Heart right ventricle (tissue), 16 donors: ENCODE results near the gene AIG1. TPM values are rescaled to one million over a fixed set of nuclear protein-coding genes. Genes with fewer than 3 reads are reported as not detected.

ENCODE experiments used
- ATAC-seq, 8 donors: fragments of 200-7000 bp; cut with Tn5 transposase; one replicate each; pipeline ENCODE4 v1.9.1; 2020; ENCODE audit warnings: mild to moderate bottlenecking in 8 of 8, moderate library complexity in 8 of 8, moderate number of reproducible peaks in 1 of 8
- DNase-seq, 2 donors: peaks; one replicate each; pipeline ENCODE4 v3.0.0-alpha.2; 2020
- H3K27ac ChIP-seq, 10 donors: fragments of 200-600 bp; sonication (generic) in 2 of 10; one replicate each; pipeline versions ENCODE4 v1.5.0 to v1.8.0; 2020 to 2022; ENCODE audit warnings: mild to moderate bottlenecking in 3 of 10
- H3K27me3 ChIP-seq, 7 donors: fragments of 200-600 bp; one replicate each; pipeline ENCODE4 v1.8.0; 2021 to 2022; ENCODE audit warnings: mild to moderate bottlenecking in 2 of 7
- H3K36me3 ChIP-seq, 9 donors: fragments of 200-600 bp; sonication (generic) in 1 of 9; one replicate each; pipeline versions ENCODE4 v1.5.0 to v1.8.0; 2020 to 2022; ENCODE audit warnings: mild to moderate bottlenecking in 2 of 9
- H3K4me1 ChIP-seq, 9 donors: fragments of 200-600 bp; sonication (generic) in 1 of 9; one replicate each; pipeline versions ENCODE4 v1.5.0 to v1.8.0; 2020 to 2022; ENCODE audit warnings: mild to moderate bottlenecking in 4 of 9
- H3K4me3 ChIP-seq, 10 donors: fragments of 200-600 bp; sonication (generic) in 2 of 10; one replicate each; pipeline versions ENCODE4 v1.5.0 to v1.8.0; 2020 to 2022; ENCODE audit warnings: mild to moderate bottlenecking in 7 of 10, moderate library complexity in 2 of 10
- H3K9me3 ChIP-seq, 11 donors: fragments of 200-600 bp in 10 of 11; sonication (generic) in 2 of 11; one replicate each; pipeline versions ENCODE4 v1.5.0 to v1.8.0; 2013 to 2022; ENCODE audit warnings: mild to moderate bottlenecking in 2 of 11, control low read depth in 1 of 11, moderate library complexity in 1 of 11
- WGBS, 2 donors: extraction: QIAGEN DNeasy Blood & Tissue Kit; methylation state at CpG; one replicate each; pipeline ENCODE4 v1.1.7; 2013; ENCODE audit warnings: inconsistent platforms in 1 of 2; 5-methylcytosine and 5-hydroxymethylcytosine counted together
- intact Hi-C, 10 donors: fragments of 100-400 bp; cut with DNase I; formaldehyde crosslinking; loops; one replicate each; pipeline versions ENCODE4 v1.11.1 to v1.14.2; 2022
- polyA plus RNA-seq, 2 donors: library from polyadenylated mRNA; stranded (reverse); fragments of 200-250 nt; gene quantifications; one replicate each; pipeline ENCODE4 v1.2.3, GENCODE V29; 2013
- total RNA-seq, 10 donors: library from RNA; stranded (reverse); fragmentation: NEBNext Ultra II Directional in 3 of 10; extraction: Animal tissue kit (Norgen Biotek cat#: 25700) in 3 of 10; gene quantifications; one replicate each; pipeline versions ENCODE4 v1.2.1 to v1.2.4, GENCODE V29; 2021 to 2023
- TF ChIP-seq, protein P1 (sequence below), 9 donors: fragments of 200-600 bp; sonication (generic) in 2 of 9; IDR thresholded peaks; one replicate each; pipeline versions ENCODE4 v1.5.0 to v1.8.0; 2021 to 2022; ENCODE audit warnings: antibody characterized with exemption in 9 of 9, mild to moderate bottlenecking in 5 of 9, moderate library complexity in 1 of 9
- donor health status: Arrhythmogenic right ventricular cardiomyopathy.
- donor health status: ischemic (EF 13 %, LVEDD 7.1; RV severe dilation, severe dysfunction).
- donor health status: healthy with polysubstance abuse.
- donor health status: DM: no; HTN: yes; CAD: no.
- donor health status: DM: no; HTN: no; CAD: no.
- donor health status: ischemic (EF 25% LVEDD 6.9; RV normal size, moderate dysfunction).
- donor health status: ischemic (EF 25% LVEDD 5.7; RV mildly dilated, moderate dysfunction).
- donor health status: healthy.
- donor health status: DM: yes; HTN: yes; CAD: no.
- donor health status: Ischemic cardiomyopathy.
- donor health status: ischemic (EF 35%, LVEDD 5.7; RV mildly dilated, moderate dysfunction).
- donor health status: nonischemic (EF 11% LVEDD 7.7; RV severe dilation, severe dysfunction).
- donor health status: DM: yes; HTN: yes; CAD: no.
- donor health status: PGD.
- donor health status: ischemic (EF 29% LVEDD 5.4; RV normal size, mild dysfunction).
- donor health status: nonischemic (EF 23%, LVEDD 6.1; RV moderate dilation, normal function).

The AIG1 gene
- total and polyA plus RNA-seq, 12 donors: 17.4 to 83.2 (median 66.2) TPM

DNA sequence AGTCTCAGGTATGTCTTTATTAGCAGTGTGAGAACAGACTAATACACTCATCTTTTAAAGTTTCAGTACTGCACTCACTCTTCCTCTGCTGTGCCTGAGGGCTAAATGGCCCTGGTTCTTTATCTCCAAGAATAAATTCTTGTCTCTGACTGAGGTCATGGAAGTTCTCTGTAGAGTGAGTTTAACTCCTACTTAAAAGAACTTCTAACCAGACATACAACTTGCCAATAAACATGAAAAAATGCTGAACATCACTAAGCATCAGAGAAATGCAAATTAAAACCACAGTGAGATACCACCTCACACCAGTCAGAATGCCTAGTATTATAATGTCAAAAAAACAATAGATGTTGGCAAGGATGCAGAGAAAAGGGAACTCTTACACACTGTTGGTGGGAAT lies 316.2 kb downstream of the AIG1 start:
- Histone ChIP-seq H3K27ac (no peak overlapping the region), H3K4me1 (no peaks in the 10 kb centered on the region), H3K9me3 (peaks cover 0 to 3% (median 0%) of the 10 kb centered on the region in 11 donors), H3K27me3 (no peaks in the 10 kb centered on the region), H3K4me3 (no peak overlapping the region), H3K36me3 (no peaks in the 10 kb centered on the region)
- DNase-seq (no peak), ATAC-seq (no peak)
- TF ChIP-seq, protein P1, sequence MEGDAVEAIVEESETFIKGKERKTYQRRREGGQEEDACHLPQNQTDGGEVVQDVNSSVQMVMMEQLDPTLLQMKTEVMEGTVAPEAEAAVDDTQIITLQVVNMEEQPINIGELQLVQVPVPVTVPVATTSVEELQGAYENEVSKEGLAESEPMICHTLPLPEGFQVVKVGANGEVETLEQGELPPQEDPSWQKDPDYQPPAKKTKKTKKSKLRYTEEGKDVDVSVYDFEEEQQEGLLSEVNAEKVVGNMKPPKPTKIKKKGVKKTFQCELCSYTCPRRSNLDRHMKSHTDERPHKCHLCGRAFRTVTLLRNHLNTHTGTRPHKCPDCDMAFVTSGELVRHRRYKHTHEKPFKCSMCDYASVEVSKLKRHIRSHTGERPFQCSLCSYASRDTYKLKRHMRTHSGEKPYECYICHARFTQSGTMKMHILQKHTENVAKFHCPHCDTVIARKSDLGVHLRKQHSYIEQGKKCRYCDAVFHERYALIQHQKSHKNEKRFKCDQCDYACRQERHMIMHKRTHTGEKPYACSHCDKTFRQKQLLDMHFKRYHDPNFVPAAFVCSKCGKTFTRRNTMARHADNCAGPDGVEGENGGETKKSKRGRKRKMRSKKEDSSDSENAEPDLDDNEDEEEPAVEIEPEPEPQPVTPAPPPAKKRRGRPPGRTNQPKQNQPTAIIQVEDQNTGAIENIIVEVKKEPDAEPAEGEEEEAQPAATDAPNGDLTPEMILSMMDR (IDR thresholded peaks at IDR 0.05): no peak
- intact Hi-C loops: no loop called here

DNA sequence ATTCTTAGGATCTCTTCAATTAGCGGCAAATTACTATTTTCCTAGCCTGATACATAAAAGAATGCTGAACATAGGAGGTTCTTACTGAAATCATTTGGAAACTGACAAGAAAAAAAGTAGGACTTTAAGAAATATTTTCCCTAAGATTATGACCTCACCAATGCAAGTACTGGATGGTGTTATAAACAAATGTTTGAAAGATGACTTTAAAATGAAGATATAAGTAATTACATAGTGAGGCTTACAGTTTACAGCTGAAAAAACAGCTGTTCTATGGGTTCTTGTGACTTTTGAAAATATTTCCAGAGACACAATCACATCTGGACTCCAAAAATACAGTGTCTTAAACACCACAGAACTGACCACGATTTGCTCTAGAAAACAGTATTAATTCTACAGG lies 324.9 kb downstream of the AIG1 start:
- ATAC-seq: no peak
- H3K4me3 ChIP-seq: no peak overlapping the region
- no peak for DNase-seq
- 76 to 87% methylated on average over 2 of the region's 2 CpGs for WGBS, 2 donors
- no peaks in the 10 kb centered on the region for H3K27me3 ChIP-seq
- no peak overlapping the region for H3K27ac ChIP-seq
- no peaks in the 10 kb centered on the region for H3K4me1 ChIP-seq
- TF ChIP-seq, protein P1 (IDR thresholded peaks at IDR 0.05): no peak
- intact Hi-C loops: no loop called here
- no peaks in the 10 kb centered on the region for H3K36me3 ChIP-seq
- peaks cover 0 to 7% (median 0%) of the 10 kb centered on the region in 11 donors for H3K9me3 ChIP-seq

DNA sequence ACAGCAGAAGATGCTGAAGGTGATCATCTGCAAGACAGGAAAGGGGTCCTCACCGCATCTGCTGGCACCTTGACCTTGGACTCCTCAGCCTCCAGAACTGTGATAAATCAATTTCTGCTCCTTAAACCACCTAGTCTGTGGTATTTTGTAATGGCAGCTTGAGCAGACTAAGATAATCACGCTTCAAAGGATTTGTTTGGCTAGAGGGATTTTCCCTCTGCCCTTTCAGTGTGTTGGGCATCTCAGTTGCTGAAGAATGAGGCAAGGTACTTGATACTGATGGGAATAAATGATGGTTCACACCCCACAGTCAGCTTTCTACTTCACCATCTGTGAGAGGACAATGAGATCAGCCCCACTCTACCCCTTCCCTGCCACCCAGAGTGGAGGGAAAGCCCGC lies 329.6 kb downstream of the AIG1 start:
- H3K4me1 ChIP-seq: no peaks in the 10 kb centered on the region
- TF ChIP-seq, protein P1 (IDR thresholded peaks at IDR 0.05): no peak
- no peak for ATAC-seq
- no peak for DNase-seq
- intact Hi-C loops: no loop called here
- H3K27ac ChIP-seq: no peak overlapping the region
- H3K4me3 ChIP-seq: no peak overlapping the region
- no peaks in the 10 kb centered on the region for H3K9me3 ChIP-seq
- 89% methylated on average over 3 of the region's 3 CpGs for WGBS, 2 donors
- peaks cover 0 to 5% (median 0%) of the 10 kb centered on the region in 7 donors for H3K27me3 ChIP-seq
- H3K36me3 ChIP-seq: no peaks in the 10 kb centered on the region

Other genes starting within 250 kb of the AIG1 start
- 10 to 100 TPM; 10.3 to 31.6 (median 21.7) TPM for gene HIVEP2, start 115.7 kb upstream of the AIG1 start, total RNA-seq
- gene HIVEP2, start 115.7 kb upstream of the AIG1 start, polyA plus RNA-seq: 1 to 10 TPM; 2.1 to 2.9 TPM